C1 segment of cervical spinal cord (tissue), 14 donors: ENCODE data around the gene A4GNT.
"Not testable (repeated sequence)": the region's sequence is repeated elsewhere in the genome, so short reads cannot be mapped to it uniquely, and the experiment has no call there.

ENCODE experiments used
- DNase-seq, 14 donors: peaks; one replicate each; lab custom pipeline; 2025; lab: John Stamatoyannopoulos, UW

Gene A4GNT

GRCh38 chr3:138119423-138119766, 12.8 kb downstream of the A4GNT start:
- no peak for DNase-seq

- peak in 9 of 14 donors; percentile 6 to 61 (median 39) for DNase-seq
These were observed 13.4 kb downstream of the A4GNT start for GRCh38 chr3:138118612-138119422.

GRCh38 chr3:138114988-138115971, 16.9 kb downstream of the A4GNT start, which contains the start of gene DZIP1L:
TSS of gene DZIP1L (minus strand) at chr3:138115608. CDS start at chr3:138103971, 11,637 bp downstream.
- peak in 10 of 14 donors; percentile 27 to 78 (median 64) for DNase-seq

- peak in 2 of 14 donors; percentile 36 to 48 for DNase-seq
These were observed 17.7 kb downstream of the A4GNT start for GRCh38 chr3:138114431-138114918.

GRCh38 chr3:138113326-138113725, 18.9 kb downstream of the A4GNT start:
- DNase-seq = no peak

GRCh38 chr3:138112362-138112761, 19.8 kb downstream of the A4GNT start:
- no peak for DNase-seq

- DNase-seq = no peak
These were observed 26.6 kb downstream of the A4GNT start for GRCh38 chr3:138105598-138105997.

GRCh38 chr3:138103466-138103865, 28.7 kb downstream of the A4GNT start:
- DNase-seq = no peak

- DNase-seq = not testable (repeated sequence)
These were observed 30.7 kb downstream of the A4GNT start for GRCh38 chr3:138101351-138101940.

GRCh38 chr3:138099417-138099816, 32.8 kb downstream of the A4GNT start:
- no peak for DNase-seq

GRCh38 chr3:138097192-138098172, 34.7 kb downstream of the A4GNT start:
- no peak for DNase-seq

- DNase-seq = no peak
These were observed 38.5 kb downstream of the A4GNT start for GRCh38 chr3:138093721-138094120.

GRCh38 chr3:138092023-138092422, 40.2 kb downstream of the A4GNT start:
- DNase-seq = no peak

GRCh38 chr3:138089091-138089490, 43.1 kb downstream of the A4GNT start:
- DNase-seq = no peak

- not testable (repeated sequence) for DNase-seq
These were observed 46.4 kb downstream of the A4GNT start for GRCh38 chr3:138085745-138086144.

- no peak for DNase-seq
These were observed 48.0 kb downstream of the A4GNT start for GRCh38 chr3:138084196-138084595.

- DNase-seq = no peak
These were observed 49.2 kb downstream of the A4GNT start for GRCh38 chr3:138082992-138083386.

- no peak for DNase-seq
These were observed 49.9 kb downstream of the A4GNT start for GRCh38 chr3:138082085-138082991.

GRCh38 chr3:138081371-138082084, 50.7 kb downstream of the A4GNT start:
- no peak for DNase-seq
